Erythroblast (primary cell): ENCODE measurements around the gene RIN1.

ENCODE experiments used
- GATA1 ChIP-seq: IDR thresholded peaks from 2 replicates; pipeline ENCODE4 v1.6.1; 2011; ENCODE audit warnings: low read depth, mild to moderate bottlenecking, control low read depth, low read length, moderate library complexity
- POLR2A ChIP-seq: IDR thresholded peaks from 2 replicates; pipeline ENCODE4 v1.6.1; 2011; ENCODE audit warnings: mild to moderate bottlenecking, low read length

DNA sequence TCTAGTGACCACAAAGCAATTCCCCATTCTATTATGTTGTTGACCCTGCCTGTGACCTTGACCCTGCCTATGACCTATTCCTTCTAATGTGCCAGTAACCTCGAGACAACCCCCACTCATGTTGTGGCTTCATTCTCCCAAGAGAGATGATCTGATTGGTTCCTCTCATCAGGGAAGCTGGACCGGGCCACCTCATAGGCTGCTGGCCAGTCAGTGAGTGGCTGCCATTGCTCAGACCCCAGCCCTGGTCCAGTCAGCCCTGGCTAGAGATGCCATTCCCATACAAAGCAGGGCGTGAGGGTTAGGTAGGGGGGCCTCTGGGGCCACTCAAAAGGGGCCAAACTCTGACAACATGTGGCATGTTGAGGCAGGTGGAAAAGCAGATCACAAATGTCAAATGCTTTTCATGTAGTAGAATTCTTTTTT is 23.4 kb upstream of the RIN1 start:
- TF ChIP-seq POLR2A (no peak), GATA1 (no peak)
